Right lung (tissue), 5 donors: Measurements from ENCODE around the gene ZFHX3. TPM values are rescaled to one million over a fixed set of nuclear protein-coding genes. Genes with fewer than 3 reads are reported as not detected.

Experiments used
- DNase-seq, 2 donors: peaks; one replicate each; pipeline ENCODE4 v3.0.0-alpha.2; 2013
- polyA plus RNA-seq, 5 donors: library from polyadenylated mRNA; unstranded; fragments of 120-200 nt; gene quantifications; one replicate each; pipeline versions ENCODE4 v1.2.1 to v1.2.3, GENCODE V29; 2013; ENCODE audit warnings: inconsistent platforms in 1 of 5, low replicate concordance in 1 of 5; ENCODE audit not compliant: insufficient read length in 5 of 5, insufficient read depth in 1 of 5

ZFHX3 gene
- polyA plus RNA-seq, 5 donors = 20.7 to 34.7 (median 26.6) TPM

- no peak for DNase-seq
Observed at GRCh38 chr16:72794986-72795385, 252.9 kb downstream of the ZFHX3 start.

- DNase-seq = no peak
Observed at GRCh38 chr16:72794319-72794718, 253.6 kb downstream of the ZFHX3 start.

- DNase-seq = no peak
Observed at GRCh38 chr16:72793716-72794115, 254.2 kb downstream of the ZFHX3 start.

- no peak for DNase-seq
Observed at GRCh38 chr16:72793017-72793416, 254.9 kb downstream of the ZFHX3 start.

GRCh38 chr16:72791786-72792185 lies 256.1 kb downstream of the ZFHX3 start:
- DNase-seq = no peak

GRCh38 chr16:72789921-72790320 lies 258.0 kb downstream of the ZFHX3 start:
- no peak for DNase-seq

GRCh38 chr16:72789465-72789864 lies 258.5 kb downstream of the ZFHX3 start:
- no peak for DNase-seq

- DNase-seq = no peak
Observed at GRCh38 chr16:72788269-72788809, 259.6 kb downstream of the ZFHX3 start.

- DNase-seq = peak; percentile 42 to 44
Observed at GRCh38 chr16:72787514-72788268, 260.2 kb downstream of the ZFHX3 start.

- no peak for DNase-seq
Observed at GRCh38 chr16:72787130-72787513, 260.8 kb downstream of the ZFHX3 start.

GRCh38 chr16:72786606-72787005 lies 261.3 kb downstream of the ZFHX3 start:
- no peak for DNase-seq

GRCh38 chr16:72785886-72786285 lies 262.0 kb downstream of the ZFHX3 start:
- no peak for DNase-seq

- no peak for DNase-seq
Observed at GRCh38 chr16:72785171-72785570, 262.8 kb downstream of the ZFHX3 start.

GRCh38 chr16:72783716-72784318 lies 264.1 kb downstream of the ZFHX3 start:
- DNase-seq = no peak

GRCh38 chr16:72769876-72770275 lies 278.1 kb downstream of the ZFHX3 start:
- no peak for DNase-seq

GRCh38 chr16:72768591-72768990 lies 279.3 kb downstream of the ZFHX3 start:
- no peak for DNase-seq

GRCh38 chr16:72766506-72766905 lies 281.4 kb downstream of the ZFHX3 start:
- DNase-seq = no peak

GRCh38 chr16:72764015-72764654 lies 283.8 kb downstream of the ZFHX3 start:
- DNase-seq = no peak

GRCh38 chr16:72760581-72760980 lies 287.3 kb downstream of the ZFHX3 start:
- DNase-seq = no peak

- no peak for DNase-seq
Observed at GRCh38 chr16:72753881-72754280, 294.0 kb downstream of the ZFHX3 start.

- DNase-seq = no peak
Observed at GRCh38 chr16:72752004-72752695, 295.8 kb downstream of the ZFHX3 start.

- DNase-seq = no peak
Observed at GRCh38 chr16:72751076-72751475, 296.9 kb downstream of the ZFHX3 start.
